ENCODE results near the gene IGF2BP2. TPM values are rescaled to one million over a fixed set of nuclear protein-coding genes. Genes with fewer than 3 reads are reported as not detected.

IGF2BP2 gene
- total and polyA plus RNA-seq, 5 donors from 2014 or later: 3.6 TPM; not detected in 4

- Mint-ChIP-seq H3K9me3 (peaks cover 0 to 6% (median 0%) of the 10 kb centered on the region in 7 donors), H3K36me3 (no peaks in the 10 kb centered on the region), H3K27ac (no peak overlapping the region), H3K27me3 (peaks cover 27% of the 10 kb centered on the region), H3K4me3 (no peak overlapping the region), H3K4me1 (no peaks in the 10 kb centered on the region)
- Histone ChIP-seq H3K27me3 (ENCODE audit: control insufficient read depth, insufficient read depth, low read length) (peaks cover 2% of the 10 kb centered on the region), H3K9me3 (ENCODE audit: control insufficient read depth in 2 of 2, low read length in 2 of 2) (no peaks in the 10 kb centered on the region), H3K27ac (ENCODE audit: insufficient read depth, low read length, poor library complexity, severe bottlenecking) (no peak overlapping the region), H3K4me1 (ENCODE audit: control insufficient read depth, insufficient read depth, low read length, poor library complexity, severe bottlenecking) (no peaks in the 10 kb centered on the region), H3K36me3 (ENCODE audit: control insufficient read depth, insufficient read depth, low read length) (no peaks in the 10 kb centered on the region), H3K4me3 (ENCODE audit: low read depth, low read length) (no peak overlapping the region)
- no peak for ATAC-seq (ENCODE audit: low read depth in 2 of 2)
- DNase-seq: no peak
These were observed 12.6 kb upstream of the IGF2BP2 start for GRCh38 chr3:185837414-185837813.

- Mint-ChIP-seq H3K27ac (no peak overlapping the region), H3K27me3 (peaks cover 54% of the 10 kb centered on the region), H3K9me3 (peaks cover 0 to 4% (median 2%) of the 10 kb centered on the region in 7 donors), H3K4me3 (no peak overlapping the region), H3K4me1 (no peaks in the 10 kb centered on the region), H3K36me3 (no peaks in the 10 kb centered on the region)
- no peaks in the 10 kb centered on the region for H3K9me3 ChIP-seq (ENCODE audit: control insufficient read depth in 2 of 2, low read length in 2 of 2)
- ATAC-seq (ENCODE audit: low read depth in 2 of 2) (no peak), DNase-seq (no peak)
- no peak overlapping the region for H3K4me3 ChIP-seq (ENCODE audit: low read depth, low read length)
- no peaks in the 10 kb centered on the region for H3K36me3 ChIP-seq (ENCODE audit: control insufficient read depth, insufficient read depth, low read length)
- H3K27me3 ChIP-seq (ENCODE audit: control insufficient read depth, insufficient read depth, low read length): peaks cover 15% of the 10 kb centered on the region
- no peak overlapping the region for H3K27ac ChIP-seq (ENCODE audit: insufficient read depth, low read length, poor library complexity, severe bottlenecking)
- no peaks in the 10 kb centered on the region for H3K4me1 ChIP-seq (ENCODE audit: control insufficient read depth, insufficient read depth, low read length, poor library complexity, severe bottlenecking)
These were observed 7.1 kb upstream of the IGF2BP2 start for GRCh38 chr3:185831990-185832389.

- H3K4me1 ChIP-seq (ENCODE audit: control insufficient read depth, insufficient read depth, low read length, poor library complexity, severe bottlenecking): no peaks in the 10 kb centered on the region
- H3K4me3 ChIP-seq (ENCODE audit: low read depth, low read length): no peak overlapping the region
- H3K27ac ChIP-seq (ENCODE audit: insufficient read depth, low read length, poor library complexity, severe bottlenecking): no peak overlapping the region
- Mint-ChIP-seq H3K27me3 (peaks cover 58% of the 10 kb centered on the region), H3K9me3 (peaks cover 0 to 4% (median 3%) of the 10 kb centered on the region in 7 donors), H3K36me3 (no peaks in the 10 kb centered on the region), H3K4me3 (no peak overlapping the region), H3K27ac (no peak overlapping the region), H3K4me1 (peaks cover 0 to 6% (median 5%) of the 10 kb centered on the region in 4 donors)
- peaks cover 22% of the 10 kb centered on the region for H3K27me3 ChIP-seq (ENCODE audit: control insufficient read depth, insufficient read depth, low read length)
- no peak for ATAC-seq (ENCODE audit: low read depth in 2 of 2)
- DNase-seq: no peak
- H3K9me3 ChIP-seq (ENCODE audit: control insufficient read depth in 2 of 2, low read length in 2 of 2): no peaks in the 10 kb centered on the region
- no peaks in the 10 kb centered on the region for H3K36me3 ChIP-seq (ENCODE audit: control insufficient read depth, insufficient read depth, low read length)
These were observed 6.4 kb upstream of the IGF2BP2 start for GRCh38 chr3:185831195-185831594.

- DNase-seq (no peak), ATAC-seq (ENCODE audit: low read depth in 2 of 2) (no peak)
- Mint-ChIP-seq H3K27me3 (peaks cover 62% of the 10 kb centered on the region), H3K4me1 (peaks cover 0 to 7% (median 5%) of the 10 kb centered on the region in 4 donors), H3K27ac (no peak overlapping the region), H3K4me3 (peak overlapping the region in 1 of 4 donors; percentile 66), H3K9me3 (peaks cover 0 to 4% (median 3%) of the 10 kb centered on the region in 7 donors), H3K36me3 (no peaks in the 10 kb centered on the region)
- H3K4me1 ChIP-seq (ENCODE audit: control insufficient read depth, insufficient read depth, low read length, poor library complexity, severe bottlenecking): peaks cover 6% of the 10 kb centered on the region
- H3K27ac ChIP-seq (ENCODE audit: insufficient read depth, low read length, poor library complexity, severe bottlenecking): no peak overlapping the region
- no peak overlapping the region for H3K4me3 ChIP-seq (ENCODE audit: low read depth, low read length)
- peaks cover 22% of the 10 kb centered on the region for H3K27me3 ChIP-seq (ENCODE audit: control insufficient read depth, insufficient read depth, low read length)
- H3K9me3 ChIP-seq (ENCODE audit: control insufficient read depth in 2 of 2, low read length in 2 of 2): no peaks in the 10 kb centered on the region
- no peaks in the 10 kb centered on the region for H3K36me3 ChIP-seq (ENCODE audit: control insufficient read depth, insufficient read depth, low read length)
These were observed 5.4 kb upstream of the IGF2BP2 start for GRCh38 chr3:185830018-185830797.

GRCh38 chr3:185828755-185829154 is 3.9 kb upstream of the IGF2BP2 start:
- DNase-seq: no peak
- Histone ChIP-seq H3K9me3 (ENCODE audit: control insufficient read depth in 2 of 2, low read length in 2 of 2) (no peaks in the 10 kb centered on the region), H3K27ac (ENCODE audit: insufficient read depth, low read length, poor library complexity, severe bottlenecking) (no peak overlapping the region), H3K4me1 (ENCODE audit: control insufficient read depth, insufficient read depth, low read length, poor library complexity, severe bottlenecking) (peaks cover 13% of the 10 kb centered on the region), H3K36me3 (ENCODE audit: control insufficient read depth, insufficient read depth, low read length) (no peaks in the 10 kb centered on the region), H3K27me3 (ENCODE audit: control insufficient read depth, insufficient read depth, low read length) (peaks cover 22% of the 10 kb centered on the region), H3K4me3 (ENCODE audit: low read depth, low read length) (no peak overlapping the region)
- Mint-ChIP-seq H3K27me3 (peaks cover 66% of the 10 kb centered on the region), H3K4me1 (peaks cover 0 to 13% (median 9%) of the 10 kb centered on the region in 4 donors), H3K36me3 (no peaks in the 10 kb centered on the region), H3K27ac (no peak overlapping the region), H3K4me3 (no peak overlapping the region), H3K9me3 (peaks cover 0 to 4% (median 0%) of the 10 kb centered on the region in 7 donors)
- ATAC-seq (ENCODE audit: low read depth in 2 of 2): no peak

- no peak for ATAC-seq (ENCODE audit: low read depth in 2 of 2)
- no peaks in the 10 kb centered on the region for H3K36me3 Mint-ChIP-seq
- peak overlapping the region in 2 of 4 donors; percentile 46 to 48 for H3K4me3 Mint-ChIP-seq
- no peak overlapping the region for H3K27ac Mint-ChIP-seq
- Histone ChIP-seq H3K4me1 (ENCODE audit: control insufficient read depth, insufficient read depth, low read length, poor library complexity, severe bottlenecking) (peaks cover 23% of the 10 kb centered on the region), H3K27me3 (ENCODE audit: control insufficient read depth, insufficient read depth, low read length) (peaks cover 25% of the 10 kb centered on the region), H3K27ac (ENCODE audit: insufficient read depth, low read length, poor library complexity, severe bottlenecking) (no peak overlapping the region), H3K9me3 (ENCODE audit: control insufficient read depth in 2 of 2, low read length in 2 of 2) (no peaks in the 10 kb centered on the region), H3K4me3 (ENCODE audit: low read depth, low read length) (no peak overlapping the region), H3K36me3 (ENCODE audit: control insufficient read depth, insufficient read depth, low read length) (no peaks in the 10 kb centered on the region)
- peaks cover 73% of the 10 kb centered on the region for H3K27me3 Mint-ChIP-seq
- H3K9me3 Mint-ChIP-seq: peaks cover 0 to 5% (median 0%) of the 10 kb centered on the region in 7 donors
- peaks cover 4 to 20% (median 13%) of the 10 kb centered on the region in 4 donors for H3K4me1 Mint-ChIP-seq
- no peak for DNase-seq
These were observed 2.9 kb upstream of the IGF2BP2 start for GRCh38 chr3:185827595-185828344.

- H3K9me3 Mint-ChIP-seq: peaks cover 0 to 5% (median 0%) of the 10 kb centered on the region in 7 donors
- peak; percentile 49 to 54 for ATAC-seq (ENCODE audit: low read depth in 2 of 2)
- H3K9me3 ChIP-seq (ENCODE audit: control insufficient read depth in 2 of 2, low read length in 2 of 2): no peaks in the 10 kb centered on the region
- no peak overlapping the region for H3K27ac ChIP-seq (ENCODE audit: insufficient read depth, low read length, poor library complexity, severe bottlenecking)
- peak overlapping the region in 1 of 3 donors; percentile 77 for H3K27ac Mint-ChIP-seq
- peak in 2 of 3 donors; percentile 15 to 63 for DNase-seq
- no peak overlapping the region for H3K4me3 ChIP-seq (ENCODE audit: low read depth, low read length)
- H3K36me3 Mint-ChIP-seq: no peaks in the 10 kb centered on the region
- H3K4me1 ChIP-seq (ENCODE audit: control insufficient read depth, insufficient read depth, low read length, poor library complexity, severe bottlenecking): peaks cover 25% of the 10 kb centered on the region
- H3K4me1 Mint-ChIP-seq: peaks cover 7 to 23% (median 16%) of the 10 kb centered on the region in 4 donors
- peaks cover 82% of the 10 kb centered on the region for H3K27me3 Mint-ChIP-seq
- H3K36me3 ChIP-seq (ENCODE audit: control insufficient read depth, insufficient read depth, low read length): no peaks in the 10 kb centered on the region
- peaks cover 40% of the 10 kb centered on the region for H3K27me3 ChIP-seq (ENCODE audit: control insufficient read depth, insufficient read depth, low read length)
- H3K4me3 Mint-ChIP-seq: peak overlapping the region; percentile 72 to 90 (median 83)
These were observed 1.0 kb upstream of the IGF2BP2 start for GRCh38 chr3:185825639-185826481.
